OCI-LY7 (cell line): ENCODE data around the gene CLSTN2.

Experiments
- CTCF ChIP-seq: fragments of 200-600 bp; sonication (generic); conservative IDR thresholded peaks from 2 replicates; pipeline ENCODE4 v1.5.1; 2014; ENCODE audit warnings: mild to moderate bottlenecking, antibody characterized with exemption, low read length, moderate library complexity, mixed read lengths
- EZH2phosphoT487 ChIP-seq: fragments of 200-600 bp; sonication (generic); IDR thresholded peaks from 2 replicates; pipeline ENCODE4 v1.6.1; 2018; ENCODE audit warnings: low read depth, borderline replicate concordance, mild to moderate bottlenecking, mixed run types, antibody characterized with exemption, low read length, moderate library complexity, mixed read lengths

- TF ChIP-seq CTCF (no peak), EZH2phosphoT487 (no peak)
Observed at GRCh38 chr3:140013220-140013619, 78.2 kb downstream of the CLSTN2 start.
